ENCODE data around the gene MCTP2. TPM values are rescaled to one million over a fixed set of nuclear protein-coding genes. Genes with fewer than 3 reads are reported as not detected.
"Not testable (repeated sequence)": the region's sequence is repeated elsewhere in the genome, so short reads cannot be mapped to it uniquely, and the experiment has no call there.

MCTP2 gene
- total and polyA plus RNA-seq, 3 donors from 2014 or later = 6.7 to 13.8 (median 7.6) TPM

DNA sequence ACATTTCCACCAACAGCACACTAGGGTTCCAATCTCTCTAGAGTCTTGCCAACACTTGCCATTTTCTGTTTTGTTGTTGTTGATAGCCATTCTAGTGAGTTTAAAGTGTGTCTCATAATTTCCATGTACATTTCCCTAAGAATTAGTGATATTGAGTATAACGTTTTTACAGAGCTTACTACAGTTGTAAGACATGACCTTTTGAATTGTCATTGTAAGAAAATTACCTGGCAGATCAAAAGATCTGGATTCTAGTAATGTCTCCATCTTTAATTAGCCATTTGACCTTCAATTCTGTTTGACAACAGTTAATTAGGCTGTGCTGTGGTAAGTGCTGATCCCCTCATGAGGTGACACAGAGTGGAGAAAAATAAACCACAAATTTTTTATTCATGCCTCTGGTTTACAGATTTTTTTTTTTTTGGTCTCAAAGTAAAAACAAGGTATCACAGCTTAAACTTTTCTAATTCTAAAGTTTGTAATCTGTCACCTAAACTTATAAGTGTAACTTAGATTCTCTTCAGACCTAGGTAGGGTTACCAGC is 20.9 kb downstream of the MCTP2 start:
- no peaks in the 10 kb centered on the region for H3K4me1 ChIP-seq
- no peaks in the 10 kb centered on the region for H3K27me3 ChIP-seq
- no peak overlapping the region for H3K4me3 ChIP-seq
- no peak for DNase-seq
- no peak overlapping the region for H3K27ac ChIP-seq
- intact Hi-C loops (cut with DNase I; ENCODE audit: low total_unique reads) = no loop called here
- 48 to 74% methylated on average over 1 of the region's 1 CpG for WGBS, 2 donors
- TF ChIP-seq, protein P1, sequence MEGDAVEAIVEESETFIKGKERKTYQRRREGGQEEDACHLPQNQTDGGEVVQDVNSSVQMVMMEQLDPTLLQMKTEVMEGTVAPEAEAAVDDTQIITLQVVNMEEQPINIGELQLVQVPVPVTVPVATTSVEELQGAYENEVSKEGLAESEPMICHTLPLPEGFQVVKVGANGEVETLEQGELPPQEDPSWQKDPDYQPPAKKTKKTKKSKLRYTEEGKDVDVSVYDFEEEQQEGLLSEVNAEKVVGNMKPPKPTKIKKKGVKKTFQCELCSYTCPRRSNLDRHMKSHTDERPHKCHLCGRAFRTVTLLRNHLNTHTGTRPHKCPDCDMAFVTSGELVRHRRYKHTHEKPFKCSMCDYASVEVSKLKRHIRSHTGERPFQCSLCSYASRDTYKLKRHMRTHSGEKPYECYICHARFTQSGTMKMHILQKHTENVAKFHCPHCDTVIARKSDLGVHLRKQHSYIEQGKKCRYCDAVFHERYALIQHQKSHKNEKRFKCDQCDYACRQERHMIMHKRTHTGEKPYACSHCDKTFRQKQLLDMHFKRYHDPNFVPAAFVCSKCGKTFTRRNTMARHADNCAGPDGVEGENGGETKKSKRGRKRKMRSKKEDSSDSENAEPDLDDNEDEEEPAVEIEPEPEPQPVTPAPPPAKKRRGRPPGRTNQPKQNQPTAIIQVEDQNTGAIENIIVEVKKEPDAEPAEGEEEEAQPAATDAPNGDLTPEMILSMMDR (IDR thresholded peaks at IDR 0.05) = no peak
- no peak for TF ChIP-seq POLR2A (IDR thresholded peaks at IDR 0.05)
- no peaks in the 10 kb centered on the region for H3K9me3 ChIP-seq
- no peaks in the 10 kb centered on the region for H3K36me3 ChIP-seq (ENCODE audit: low read depth, missing control alignments)

DNA sequence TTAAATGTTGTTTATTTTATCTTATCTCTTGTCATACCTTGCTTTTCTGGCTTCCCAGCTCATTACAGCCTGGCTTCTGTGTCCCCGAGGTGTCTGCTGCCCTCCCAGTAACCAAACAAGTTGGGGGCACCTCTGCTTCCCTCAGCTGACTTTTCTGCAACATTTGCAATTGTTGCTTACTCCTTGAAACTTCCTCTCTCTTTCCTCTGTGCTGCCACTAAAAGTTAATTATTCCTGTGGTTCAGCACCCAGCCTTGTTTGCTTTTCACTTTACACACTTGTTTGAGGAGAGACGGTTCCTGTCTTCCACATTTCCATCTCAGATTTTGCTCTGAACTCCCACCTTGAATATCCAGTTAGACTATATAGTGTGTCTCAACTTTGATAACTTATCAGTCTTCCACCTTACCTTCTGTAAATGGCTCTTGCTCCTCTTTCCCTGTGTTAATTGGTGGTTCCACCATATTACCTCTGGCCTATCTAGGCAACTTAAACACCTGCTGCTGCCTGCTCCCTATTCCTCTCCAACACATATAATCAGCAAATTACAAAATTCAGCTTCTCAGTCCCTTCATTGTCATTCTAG is 21.6 kb downstream of the MCTP2 start:
- 76 to 81% methylated on average over 2 of the region's 2 CpGs for WGBS, 2 donors
- intact Hi-C loops (cut with DNase I; ENCODE audit: low total_unique reads) = no loop called here
- Histone ChIP-seq H3K4me3 (no peak overlapping the region), H3K36me3 (ENCODE audit: low read depth, missing control alignments) (no peaks in the 10 kb centered on the region), H3K27me3 (no peaks in the 10 kb centered on the region), H3K27ac (no peak overlapping the region), H3K9me3 (no peaks in the 10 kb centered on the region), H3K4me1 (no peaks in the 10 kb centered on the region)
- no peak for TF ChIP-seq POLR2A (IDR thresholded peaks at IDR 0.05)
- no peak for DNase-seq

DNA sequence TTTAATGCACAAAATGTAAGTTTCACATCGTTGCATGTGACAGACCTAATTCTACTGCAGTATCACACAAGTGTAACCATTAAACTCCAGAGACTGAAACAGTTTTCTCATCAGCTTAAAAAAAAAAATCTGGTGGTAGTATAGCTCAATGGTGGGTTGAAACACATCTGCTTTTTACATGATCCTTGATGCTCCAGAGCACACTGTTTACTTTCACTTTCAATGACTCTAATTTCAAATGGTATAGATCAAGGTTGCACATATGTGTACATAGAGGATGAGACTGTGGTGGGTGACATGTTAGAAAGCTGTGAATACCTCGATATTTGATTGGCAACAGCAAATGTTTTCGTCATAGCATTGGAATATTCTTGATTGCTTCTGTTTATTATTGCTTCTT is 22.4 kb downstream of the MCTP2 start:
- intact Hi-C loops (cut with DNase I; ENCODE audit: low total_unique reads) = no loop called here
- Histone ChIP-seq H3K4me1 (no peaks in the 10 kb centered on the region), H3K27me3 (no peaks in the 10 kb centered on the region), H3K36me3 (ENCODE audit: low read depth, missing control alignments) (no peaks in the 10 kb centered on the region), H3K27ac (no peak overlapping the region), H3K4me3 (no peak overlapping the region), H3K9me3 (no peaks in the 10 kb centered on the region)
- TF ChIP-seq POLR2A (IDR thresholded peaks at IDR 0.05) = no peak
- TF ChIP-seq, protein P1 (IDR thresholded peaks at IDR 0.05) = no peak
- no peak for DNase-seq
- WGBS, 2 donors = 84 to 86% methylated on average over 3 of the region's 3 CpGs

DNA sequence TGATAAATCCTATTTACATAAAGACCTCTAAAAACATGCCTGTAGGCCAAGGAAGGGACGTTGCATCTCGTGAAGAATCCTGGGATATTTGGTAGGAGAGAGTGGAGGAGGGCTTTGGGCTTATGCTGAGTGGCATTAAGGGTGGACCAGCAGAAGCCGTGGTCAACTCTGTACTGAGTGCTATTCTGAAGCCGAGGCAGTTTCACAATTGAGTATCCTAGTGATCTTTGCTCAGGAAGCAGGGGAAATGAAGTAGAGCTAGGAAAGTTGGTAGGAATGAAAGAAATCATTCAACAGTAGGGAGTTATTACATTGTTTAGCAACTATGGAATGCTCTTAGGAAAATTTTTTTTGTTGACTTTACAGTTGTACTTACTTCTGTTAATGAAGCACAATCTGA is 24.2 kb downstream of the MCTP2 start:
- Histone ChIP-seq H3K4me1 (no peaks in the 10 kb centered on the region), H3K36me3 (ENCODE audit: low read depth, missing control alignments) (no peaks in the 10 kb centered on the region), H3K27me3 (no peaks in the 10 kb centered on the region), H3K27ac (no peak overlapping the region), H3K4me3 (no peak overlapping the region), H3K9me3 (no peaks in the 10 kb centered on the region)
- intact Hi-C loops (cut with DNase I; ENCODE audit: low total_unique reads) = no loop called here
- no peak for DNase-seq
- WGBS, 2 donors = 80 to 90% methylated on average over 4 of the region's 4 CpGs
- TF ChIP-seq POLR2A (IDR thresholded peaks at IDR 0.05) = no peak
- TF ChIP-seq, protein P1 (IDR thresholded peaks at IDR 0.05) = no peak

DNA sequence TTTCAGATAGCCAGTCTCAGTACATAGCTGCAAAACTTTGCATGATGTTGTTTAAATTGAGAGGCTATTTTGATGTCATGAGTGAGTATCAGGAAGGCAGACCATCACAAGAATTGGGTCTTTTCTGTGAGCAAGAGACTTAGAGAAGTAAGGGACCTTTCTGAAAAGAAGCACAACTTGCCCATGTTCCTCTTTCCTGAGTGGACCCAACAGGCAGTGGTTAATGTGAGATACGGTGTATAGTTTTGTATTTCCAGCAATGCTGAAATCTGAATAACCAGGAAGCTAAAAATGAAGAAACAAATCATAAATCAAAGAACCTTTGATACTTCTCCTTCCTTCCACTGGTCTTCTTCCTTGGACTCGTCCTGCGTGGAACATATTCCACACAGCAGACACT is 25.1 kb downstream of the MCTP2 start:
- WGBS, 2 donors = 84 to 96% methylated on average over 3 of the region's 3 CpGs

DNA sequence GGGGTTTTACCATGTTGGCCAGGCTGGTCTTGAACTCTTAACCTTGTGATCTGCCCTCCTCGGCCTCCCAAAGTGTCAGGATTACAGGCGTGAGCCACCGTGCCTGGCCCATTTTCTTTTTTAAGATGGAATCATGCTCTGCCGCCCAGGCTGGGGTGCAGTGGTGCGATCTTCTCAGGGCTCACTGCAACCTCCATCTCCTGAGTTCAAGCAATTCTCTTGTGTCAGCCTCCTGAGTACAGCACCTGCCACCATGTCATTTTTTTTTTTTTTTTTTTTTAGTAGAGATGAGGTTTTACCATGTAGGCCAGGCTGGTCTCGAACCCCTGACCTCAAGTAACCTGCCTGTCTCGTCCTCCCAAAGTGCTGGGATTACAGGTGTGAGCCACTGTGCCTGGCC is 26.4 kb downstream of the MCTP2 start:
- H3K27me3 ChIP-seq; H3K4me3 ChIP-seq; H3K9me3 ChIP-seq; H3K36me3 ChIP-seq (ENCODE audit: low read depth, missing control alignments); H3K27ac ChIP-seq; intact Hi-C loops (cut with DNase I; ENCODE audit: low total_unique reads); DNase-seq; H3K4me1 ChIP-seq: not testable (repeated sequence)
- 86 to 89% methylated on average over 7 of the region's 7 CpGs for WGBS, 2 donors

More for the DNA sequence above, 25.1 kb downstream of the MCTP2 start:
- Histone ChIP-seq H3K27me3 (no peaks in the 10 kb centered on the region), H3K27ac (no peak overlapping the region), H3K9me3 (no peaks in the 10 kb centered on the region), H3K36me3 (ENCODE audit: low read depth, missing control alignments) (no peaks in the 10 kb centered on the region), H3K4me1 (no peaks in the 10 kb centered on the region), H3K4me3 (no peak overlapping the region)
- intact Hi-C loops (cut with DNase I; ENCODE audit: low total_unique reads) = no loop called here
- no peak for TF ChIP-seq POLR2A (IDR thresholded peaks at IDR 0.05)
- TF ChIP-seq, protein P1 (IDR thresholded peaks at IDR 0.05) = no peak
- DNase-seq = no peak
